ENCODE data around the gene MSS51.

GRCh38 chr10:73413528-73414229 is 19.7 kb downstream of the MSS51 start, which contains the start of gene ANXA7:
- TF ChIP-seq POLR2A (IDR thresholded peaks at IDR 0.05; ENCODE audit: low read length) (peak; percentile 76), GATA1 (IDR thresholded peaks at IDR 0.05; ENCODE audit: low read depth, low read length) (no peak)
